ENCODE data around the gene SMPD3.

- TF ChIP-seq CTCF (IDR thresholded peaks at IDR 0.05) (no peak), POLR2A (IDR thresholded peaks at IDR 0.05) (no peak)
Observed at GRCh38 chr16:68370581-68371275, 77.6 kb downstream of the SMPD3 start.
